GM18502 (cell line): ENCODE measurements around the gene CDS2.
"Not testable (repeated sequence)": the region's sequence is repeated elsewhere in the genome, so short reads cannot be mapped to it uniquely, and the experiment has no call there.

Experiments
- ATAC-seq: cut with Tn5 transposase; IDR thresholded peaks from one replicate; pipeline ENCODE4 v1.9.1; 2021; ENCODE audit warnings: mild to moderate bottlenecking; ENCODE audit not compliant: unreplicated experiment, poor library complexity

Gene CDS2

DNA sequence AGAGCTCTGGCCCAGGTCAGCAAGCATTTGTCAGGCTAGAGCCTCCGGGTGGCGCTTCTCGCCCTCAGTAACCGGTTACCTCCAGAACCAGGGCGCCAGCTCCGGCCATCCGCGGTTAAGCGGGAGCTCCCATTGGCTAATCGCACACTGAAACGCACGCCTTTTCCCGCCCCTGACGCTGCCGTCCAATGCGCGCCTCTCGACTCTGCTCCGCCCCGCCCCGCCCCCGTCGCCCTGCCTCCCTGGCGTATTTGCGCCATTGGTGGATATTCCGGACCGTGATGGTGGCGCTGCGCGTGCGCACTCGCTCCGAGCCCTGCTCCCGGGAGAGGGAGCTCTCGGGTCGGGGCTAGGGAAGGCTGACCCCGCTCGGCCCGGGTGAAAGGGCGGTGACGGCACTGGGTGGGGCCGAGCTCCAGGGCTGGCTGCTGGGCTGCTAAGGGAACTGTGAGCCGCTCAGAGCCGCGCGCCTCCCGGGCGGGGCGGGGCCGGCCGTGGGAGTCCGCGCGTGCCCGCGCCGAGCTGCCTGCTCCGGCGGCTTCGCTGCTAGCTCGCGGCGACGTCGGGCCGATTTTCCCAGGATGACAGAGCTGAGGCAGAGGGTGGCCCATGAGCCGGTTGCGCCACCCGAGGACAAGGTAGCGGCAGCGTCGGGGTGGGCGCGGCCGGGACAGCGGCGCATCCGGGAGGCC is at the start of gene CDS2:
CDS2 (plus strand) TSS at position 497 of the 692 bp plus-strand sequence; CDS start at position 582, 85 bp downstream.
- ATAC-seq, result peak; percentile 89

DNA sequence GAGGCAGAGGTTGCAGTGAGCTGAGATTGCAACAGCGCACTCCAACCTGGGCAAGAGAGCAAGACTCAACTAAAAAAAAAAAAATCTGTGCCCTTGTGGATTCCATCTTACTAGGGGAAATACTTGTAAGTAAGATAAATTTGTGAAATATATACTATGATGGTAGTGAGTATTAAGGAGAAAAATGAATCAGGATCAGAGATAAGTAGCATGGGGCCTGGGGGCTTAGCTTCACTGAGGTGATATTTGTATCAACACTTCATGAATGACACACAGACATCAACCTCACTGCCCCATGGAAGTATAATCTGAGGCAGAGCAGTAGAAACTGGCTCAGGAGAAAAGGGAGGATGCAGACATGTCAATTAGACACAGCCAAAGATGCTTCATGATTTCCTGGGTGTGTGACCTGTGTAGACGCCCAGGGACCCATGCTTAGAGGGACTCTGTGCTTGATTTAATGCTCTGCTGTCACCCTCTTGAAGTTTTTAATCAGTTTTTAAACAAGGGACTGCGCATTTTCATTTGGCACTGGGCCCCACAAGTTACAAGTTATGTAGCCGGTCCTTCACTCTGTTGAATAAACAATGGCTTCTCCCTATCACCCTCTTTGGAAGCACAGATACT is 48.9 kb upstream of the CDS2 start:
- ATAC-seq, result no peak

DNA sequence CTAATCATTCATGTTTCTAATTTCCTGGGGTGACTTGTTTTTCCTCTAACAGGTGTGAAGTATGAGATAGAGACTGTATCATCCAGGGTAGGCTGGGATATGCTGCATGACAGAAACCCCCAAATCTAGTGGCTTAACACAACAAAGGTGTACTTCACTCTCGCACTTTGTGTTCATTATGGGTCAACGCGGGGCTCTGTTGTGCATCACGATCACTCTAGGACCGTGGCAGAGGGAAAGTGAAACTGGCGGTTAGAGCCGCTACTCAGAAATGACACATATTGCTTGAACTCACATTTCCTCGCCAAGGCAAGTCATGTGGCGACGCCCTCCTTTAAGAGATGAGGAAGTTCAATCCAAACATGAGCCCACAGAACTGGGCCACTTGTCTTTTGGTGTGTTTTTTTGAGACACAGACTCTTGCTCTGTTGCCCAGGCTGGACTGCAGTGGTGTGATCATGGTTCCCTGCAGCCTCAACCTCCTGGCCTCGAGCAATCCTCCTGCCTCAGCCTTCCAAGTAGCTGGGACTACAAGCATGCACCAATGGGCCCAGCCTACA is 48.3 kb upstream of the CDS2 start:
- ATAC-seq, result peak; percentile 93

DNA sequence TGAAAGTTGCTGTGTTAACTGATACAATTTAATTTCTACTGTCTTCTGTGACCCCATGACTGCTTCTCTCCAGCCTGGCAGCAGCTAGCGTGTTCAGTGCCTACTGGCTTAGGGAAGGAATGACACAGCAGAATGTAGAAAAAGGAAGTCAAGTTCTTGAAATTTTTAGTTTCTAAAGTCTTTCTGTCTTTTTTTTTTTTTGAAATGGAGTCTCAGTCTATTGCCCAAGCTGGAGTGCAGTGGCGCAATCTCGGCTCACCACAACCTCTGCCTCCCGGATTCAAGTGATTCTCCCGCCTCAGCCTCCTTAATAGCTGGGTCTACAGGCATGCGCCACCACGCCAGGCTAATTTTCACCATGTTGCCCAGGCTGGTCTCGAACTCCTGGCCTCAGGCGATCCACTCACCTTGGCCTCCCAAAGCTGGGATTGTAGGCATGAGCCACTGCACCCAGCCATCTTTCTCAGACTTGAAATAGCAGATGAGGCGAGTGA is 46.4 kb upstream of the CDS2 start:
- no peak for ATAC-seq

DNA sequence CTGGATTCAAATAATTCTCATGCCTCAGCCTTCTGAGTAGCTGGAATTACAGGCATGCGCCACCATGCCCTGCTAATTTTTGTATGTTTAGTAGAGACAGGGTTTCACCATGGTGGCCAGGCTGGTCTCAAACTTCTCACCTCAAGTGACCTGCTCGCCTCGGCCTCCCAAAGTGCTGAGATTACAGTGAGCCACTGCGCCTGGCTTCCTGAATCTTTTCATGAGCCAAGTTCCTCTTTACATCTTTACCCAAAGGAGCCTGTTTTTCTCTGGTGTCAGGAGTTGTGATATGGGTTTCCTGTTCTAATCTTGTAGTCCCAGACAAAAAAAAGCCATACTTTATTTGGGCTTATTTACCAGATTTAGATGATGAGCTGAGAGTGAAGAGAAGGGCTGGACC is 41.4 kb upstream of the CDS2 start:
- ATAC-seq, result no peak

DNA sequence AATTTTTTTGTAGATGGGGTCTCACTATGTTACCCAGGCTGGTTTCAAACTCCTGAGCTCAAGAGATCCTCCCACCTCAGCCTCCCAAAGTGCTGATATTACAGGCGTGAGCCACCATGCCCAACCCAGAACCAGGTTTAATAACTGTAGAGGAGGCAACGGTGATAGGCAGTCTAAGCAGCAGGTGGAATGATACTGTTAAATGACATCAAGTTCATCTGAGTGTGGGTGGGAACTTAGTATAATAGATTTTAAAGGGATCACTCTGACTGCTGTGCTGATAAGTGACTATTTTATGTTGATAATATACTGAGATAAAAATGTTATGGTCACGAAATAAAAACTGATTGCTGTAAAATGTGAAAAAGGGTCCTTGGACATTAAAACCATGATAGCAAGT is 38.1 kb upstream of the CDS2 start:
- no peak for ATAC-seq

DNA sequence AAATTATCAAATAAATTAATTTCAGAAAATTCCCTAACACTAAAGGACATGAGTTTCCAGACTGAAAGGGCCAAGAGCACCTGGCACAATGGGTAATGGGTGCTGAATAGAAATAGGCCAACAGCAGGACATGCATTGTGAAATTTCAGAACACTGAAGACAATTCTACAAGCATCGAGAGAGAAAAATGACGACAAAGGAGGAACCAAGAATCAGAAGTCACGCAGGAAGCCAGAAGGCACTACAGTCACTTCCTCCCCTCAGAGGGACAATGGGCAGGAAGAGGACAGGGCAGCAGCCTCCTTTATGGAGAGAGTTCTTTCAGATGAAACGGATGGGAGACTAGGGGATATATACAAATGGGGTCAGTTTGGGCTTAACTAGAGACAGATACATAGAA is 36.6 kb upstream of the CDS2 start:
- ATAC-seq, result no peak

DNA sequence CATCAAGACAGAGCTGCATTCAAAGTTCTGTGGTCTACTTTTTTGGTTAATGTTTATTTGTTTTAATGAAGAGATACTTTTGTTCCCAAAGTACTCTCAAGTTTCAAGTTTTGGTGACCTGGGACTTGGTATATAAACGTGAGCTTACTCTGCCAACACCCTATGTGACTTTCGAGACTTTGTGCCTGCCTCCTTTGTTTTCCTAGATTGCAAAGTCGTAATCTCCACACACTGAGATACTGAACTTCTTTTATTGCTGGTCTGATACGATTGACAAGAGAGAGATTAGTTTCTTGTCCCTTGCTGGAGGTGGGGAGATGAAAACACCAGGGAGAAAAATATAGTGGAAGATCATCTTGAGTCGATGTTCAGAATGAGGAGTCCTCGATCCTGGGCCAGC is 34.9 kb upstream of the CDS2 start:
- ATAC-seq, result no peak

DNA sequence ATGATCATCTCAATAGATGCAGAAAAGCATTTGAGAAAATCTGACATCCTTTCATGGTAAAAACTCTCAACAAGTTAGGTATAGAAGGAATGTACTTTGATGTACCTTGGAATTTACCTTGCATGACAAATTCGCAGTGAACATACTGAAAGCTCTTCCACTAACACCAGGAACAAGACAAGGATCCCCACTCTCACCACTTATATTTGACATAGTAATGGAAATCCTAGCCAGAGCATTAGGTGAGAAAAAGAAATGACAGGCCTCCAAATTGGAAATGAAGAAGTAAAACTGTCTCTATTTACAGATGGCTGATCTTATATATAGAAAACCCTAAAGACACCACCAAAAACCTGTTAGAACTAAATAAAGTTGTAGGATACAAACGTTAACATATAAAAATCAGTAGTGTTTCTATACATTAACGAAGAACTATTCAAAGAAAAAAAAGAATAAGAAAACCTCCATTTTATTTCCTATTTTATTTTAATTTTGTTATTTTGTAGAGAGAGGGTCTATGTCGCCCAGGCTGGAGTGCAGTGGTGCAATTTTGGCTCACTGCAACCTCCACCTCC is 34.0 kb upstream of the CDS2 start:
- ATAC-seq, result no peak

DNA sequence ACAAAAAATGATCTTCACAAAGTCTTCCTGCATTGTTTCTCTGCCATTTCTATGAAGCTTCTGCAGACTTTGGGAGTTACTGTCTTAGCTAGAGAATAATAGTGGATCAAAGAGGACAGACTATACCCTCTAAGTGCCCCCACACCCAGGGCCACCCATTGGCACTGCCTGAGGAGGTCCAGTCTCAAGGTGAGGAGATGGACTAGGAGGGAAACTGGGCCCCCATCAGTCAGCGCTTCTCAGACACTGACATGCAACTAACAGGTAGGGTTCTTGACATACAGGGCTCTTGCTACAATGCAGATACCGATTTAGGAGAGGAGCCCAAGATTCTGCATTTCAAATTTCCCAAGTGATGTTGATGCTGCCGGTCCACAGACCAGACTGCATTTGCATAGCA is 31.4 kb upstream of the CDS2 start:
- no peak for ATAC-seq

DNA sequence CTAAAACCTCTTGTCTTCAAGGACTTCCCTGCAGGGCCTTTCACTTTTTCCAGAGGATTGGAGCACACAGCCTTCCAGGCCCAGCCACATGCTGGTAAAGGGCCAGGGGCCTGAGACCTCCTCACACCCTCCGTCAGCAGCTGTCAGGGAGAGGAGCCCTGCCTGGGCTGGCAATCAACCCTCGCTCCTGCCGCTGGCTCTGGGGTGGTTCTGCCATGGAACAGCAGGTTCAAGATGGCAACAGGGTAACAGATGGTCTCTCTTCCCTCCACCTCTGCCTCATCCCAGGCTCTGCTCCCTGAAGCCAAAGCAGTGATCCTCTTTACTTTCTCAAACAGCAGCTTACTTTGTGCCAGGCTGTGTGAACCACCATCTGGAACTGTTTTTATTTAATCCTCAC is 30.9 kb upstream of the CDS2 start:
- ATAC-seq, result no peak

DNA sequence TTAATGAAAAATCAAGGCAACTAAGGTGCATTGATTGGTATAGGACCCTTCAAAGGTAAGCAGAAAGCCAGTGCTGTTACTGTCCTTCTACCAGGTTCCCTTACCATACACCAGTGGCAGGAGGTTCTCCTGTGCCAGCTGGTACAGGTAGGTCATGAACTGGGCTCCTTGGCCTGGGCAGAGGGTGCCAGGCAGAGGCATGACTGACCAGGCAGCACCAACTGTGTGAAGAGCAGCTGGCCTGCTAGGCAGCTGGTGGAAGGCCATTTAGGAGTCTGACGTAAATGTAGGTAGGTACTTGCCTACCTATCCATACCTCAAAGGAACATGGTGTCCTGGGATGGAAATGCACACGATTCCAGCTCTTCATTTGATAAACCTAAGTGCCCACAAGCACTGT is 30.3 kb upstream of the CDS2 start:
- ATAC-seq, result no peak

DNA sequence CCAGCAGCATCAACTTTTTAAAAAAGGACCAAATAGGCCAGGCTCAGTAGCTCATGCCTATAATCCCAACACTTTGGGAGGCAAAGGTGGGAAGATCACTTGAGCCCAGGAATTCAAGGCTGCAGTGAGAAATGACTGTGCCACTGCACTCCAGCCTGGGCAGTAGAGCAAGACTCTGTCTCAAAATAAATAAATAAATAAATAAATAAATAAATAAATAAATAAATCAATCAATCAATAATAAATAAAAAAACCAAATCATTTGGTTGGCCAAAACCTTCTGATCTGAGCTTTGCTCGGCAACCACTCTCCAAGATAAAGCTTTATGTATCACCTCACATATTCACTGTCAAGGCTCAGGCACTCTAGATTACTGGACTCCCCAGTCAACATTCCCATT is 27.8 kb upstream of the CDS2 start:
- not testable (repeated sequence) for ATAC-seq

DNA sequence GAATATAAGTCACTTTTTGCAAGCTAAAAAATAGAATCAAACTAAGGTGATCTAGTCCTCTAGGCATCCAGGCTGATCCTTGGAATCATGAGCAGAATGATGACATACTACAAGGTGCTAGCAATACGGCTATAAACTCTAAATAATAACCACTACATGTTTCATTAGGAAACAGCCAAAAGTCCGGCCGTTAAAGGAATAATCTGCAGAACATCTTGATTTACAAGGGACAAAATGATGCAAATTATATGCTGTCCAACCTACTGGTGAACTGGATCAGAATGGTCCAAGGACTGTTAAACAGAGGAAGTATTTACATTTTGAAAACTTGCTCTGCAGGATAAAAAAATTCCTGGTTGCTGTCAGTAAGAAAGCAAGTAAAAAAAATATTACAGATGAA is 26.9 kb upstream of the CDS2 start:
- not testable (repeated sequence) for ATAC-seq

DNA sequence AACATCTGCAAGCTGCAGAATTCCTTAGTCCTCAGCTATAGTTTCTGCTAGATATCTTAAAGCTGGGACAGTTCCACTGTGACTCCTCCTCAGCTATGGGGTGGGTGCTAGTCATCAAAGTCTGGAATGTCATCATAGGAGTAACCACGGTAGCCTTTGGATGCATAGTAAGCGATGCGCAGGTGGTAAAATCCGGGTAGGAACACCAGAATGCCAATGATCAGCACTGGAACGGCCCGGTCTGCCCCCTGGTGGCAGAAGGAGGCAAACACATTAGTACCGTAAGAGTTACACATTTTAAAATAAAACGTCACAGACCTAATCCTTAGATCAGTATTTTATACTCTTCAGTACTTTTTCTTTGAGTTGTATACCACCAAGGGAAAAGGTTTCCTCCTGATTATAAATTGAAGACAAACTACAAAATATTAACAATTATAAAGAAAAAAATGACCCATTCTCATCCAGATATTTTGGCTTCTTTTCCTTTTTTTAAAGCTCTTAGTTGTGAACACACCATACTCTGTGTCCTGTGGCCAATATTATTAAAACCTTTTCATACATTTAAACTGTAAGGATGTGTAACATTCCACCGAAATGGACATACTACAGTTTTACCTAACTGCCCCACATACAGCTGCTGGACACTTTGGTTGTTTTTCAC is 26.0 kb upstream of the CDS2 start:
- peak; percentile 47 for ATAC-seq

DNA sequence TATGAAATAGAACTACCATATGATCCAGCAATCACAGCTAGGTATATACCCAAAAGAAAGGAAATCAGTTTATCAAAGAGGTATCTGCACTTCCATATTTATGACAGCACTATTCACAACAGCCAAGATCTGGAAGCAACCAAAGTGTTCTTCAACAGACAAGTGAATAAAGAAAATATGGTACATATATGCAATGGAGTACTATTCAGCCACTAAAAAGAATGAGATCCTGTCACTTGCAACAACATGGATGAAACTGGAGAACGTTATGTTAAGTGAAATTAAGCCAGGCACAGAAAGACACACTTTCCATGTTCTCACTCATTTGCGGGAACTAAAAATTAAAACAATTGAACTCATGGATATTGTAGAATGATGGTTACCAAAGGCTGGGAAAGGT is 22.3 kb upstream of the CDS2 start:
- no peak for ATAC-seq

DNA sequence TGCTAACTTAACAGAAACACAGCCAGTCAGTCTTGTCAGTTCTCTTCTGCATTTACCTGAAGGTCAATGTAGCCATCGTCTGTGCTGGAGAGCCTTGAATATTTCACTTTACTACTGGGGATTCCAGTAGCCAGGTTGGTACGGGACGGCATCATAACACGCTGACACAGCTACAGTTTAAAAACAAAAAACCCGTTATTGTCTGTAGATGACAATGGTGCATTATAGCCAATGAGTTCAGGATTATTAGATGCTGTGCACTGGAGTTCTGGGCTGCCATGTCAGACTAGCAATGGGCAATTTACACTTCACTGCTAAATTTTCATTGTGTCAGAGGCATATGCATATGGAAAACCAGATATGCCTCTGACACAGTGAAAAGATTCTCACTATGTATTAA is 17.5 kb upstream of the CDS2 start:
- ATAC-seq, result no peak

DNA sequence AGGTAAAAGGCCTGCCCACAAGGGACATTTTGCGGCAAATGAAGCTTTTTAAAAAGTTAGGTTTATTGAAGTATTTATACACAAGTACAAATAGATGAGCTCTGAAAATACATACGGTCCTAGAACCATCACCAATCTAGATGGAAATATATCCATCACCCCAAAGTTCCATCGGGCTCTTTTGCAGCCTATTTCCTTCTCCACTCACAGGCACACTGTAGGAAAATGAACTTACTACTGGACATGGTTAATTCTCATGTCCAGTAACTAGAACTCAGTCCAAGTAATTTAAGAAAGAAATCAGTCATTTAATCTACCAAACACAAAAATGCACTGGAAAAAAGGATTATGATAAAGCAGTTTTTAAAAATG is 13.2 kb upstream of the CDS2 start:
- no peak for ATAC-seq

DNA sequence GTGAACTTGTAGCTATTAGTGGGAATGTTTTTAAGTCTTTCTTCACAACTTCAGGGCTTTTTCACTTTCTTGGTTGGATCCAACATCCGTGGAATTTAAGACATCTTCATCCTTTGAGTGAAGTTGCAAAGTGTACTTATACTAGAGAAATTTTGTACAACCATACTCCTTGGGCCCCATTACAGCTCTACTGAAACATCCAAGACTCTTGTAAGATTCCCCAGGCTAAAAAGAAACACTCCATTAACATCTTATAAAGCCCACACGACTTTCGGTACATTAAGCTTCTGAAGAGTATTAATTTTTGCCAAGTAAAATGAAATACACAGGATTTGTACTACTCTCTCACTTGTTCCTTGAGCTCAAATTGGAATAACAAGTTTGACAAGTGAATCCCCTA is 12.4 kb upstream of the CDS2 start:
- ATAC-seq, result no peak

DNA sequence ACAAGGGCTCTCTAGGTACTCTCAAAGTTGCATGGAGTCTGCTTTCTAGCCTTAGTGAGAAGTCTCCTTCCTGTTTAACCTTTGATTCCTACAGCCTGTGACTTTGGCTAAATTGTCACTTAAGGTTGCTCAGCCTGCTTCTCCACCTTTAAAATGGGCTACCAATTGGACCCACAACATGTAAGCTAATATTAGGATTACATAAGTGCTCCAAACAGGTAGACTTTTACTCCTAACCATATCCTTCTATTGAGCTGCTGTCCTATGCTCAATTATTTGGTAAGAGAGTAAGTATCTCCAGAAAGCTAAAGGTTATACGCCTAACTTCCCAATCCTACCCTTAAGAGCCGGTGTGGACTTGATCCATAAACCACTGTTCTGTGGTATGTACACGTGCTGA is 9.9 kb upstream of the CDS2 start:
- no peak for ATAC-seq
